H1 (cell line): Measurements from ENCODE around the gene CBLL2. TPM values are rescaled to one million over a fixed set of nuclear protein-coding genes. Genes with fewer than 3 reads are reported as not detected.

Experiments used
- CTCF ChIA-PET: fragments of 300-600 bp; sonication (Branson Sonifier 250); formaldehyde crosslinking; loops from one replicate; lab custom pipeline; 2021; ENCODE audit not compliant: partially characterized antibody; lab: Charles Lee
- POLR2A ChIA-PET: fragments of 300-600 bp; sonication (Branson Sonifier 250); formaldehyde crosslinking; loops from one replicate; lab custom pipeline; 2021; ENCODE audit warnings: inconsistent platforms; ENCODE audit not compliant: partially characterized antibody; lab: Charles Lee
- DNase-seq, 2 experiments: peaks; one replicate each; pipeline versions ENCODE4 v3.0.0 to v3.0.0-alpha.2; 2010 to 2022; ENCODE audit warnings: low spot score in 2 of 2, low read depth in 1 of 2, mixed read lengths in 1 of 2
- FAIRE-seq: peaks from 2 replicates; lab custom pipeline; 2011; peaks lifted over from hg19 to GRCh38; lab: Jason Lieb, UNC
- H2AFZ ChIP-seq: 2 replicates; pipeline ENCODE4 v1.8.1; 2012; ENCODE audit warnings: low read length, inconsistent platforms
- H2AK5ac ChIP-seq: 2 replicates; pipeline ENCODE4 v1.6.1; 2013; ENCODE audit warnings: low read depth, low read length
- H2BK120ac ChIP-seq: replicated peaks from 2 replicates; pipeline ENCODE3; 2013; ENCODE audit warnings: low read depth, low read length, inconsistent platforms
- H2BK12ac ChIP-seq: 2 replicates; pipeline ENCODE4 v1.6.1; 2013; ENCODE audit warnings: low read depth, low read length
- H2BK15ac ChIP-seq: 2 replicates; pipeline ENCODE4 v1.6.1; 2013; ENCODE audit warnings: low read length
- H2BK20ac ChIP-seq: 2 replicates; pipeline ENCODE4 v1.6.1; 2013; ENCODE audit warnings: low read length
- H2BK5ac ChIP-seq: 2 replicates; pipeline ENCODE4 v1.6.1; 2013; ENCODE audit warnings: low read depth, low read length
- H3K14ac ChIP-seq: 2 replicates; pipeline ENCODE4 v1.6.1; 2013; ENCODE audit warnings: inconsistent platforms; ENCODE audit not compliant: insufficient read length
- H3K18ac ChIP-seq: 2 replicates; pipeline ENCODE4 v1.6.1; 2013; ENCODE audit warnings: low read length; ENCODE audit errors: extremely low read depth
- H3K23ac ChIP-seq: 2 replicates; pipeline ENCODE4 v1.6.1; 2013; ENCODE audit warnings: inconsistent platforms; ENCODE audit not compliant: insufficient read length
- H3K23me2 ChIP-seq: 2 replicates; pipeline ENCODE4 v1.6.1; 2013; ENCODE audit warnings: low read depth, low read length
- H3K27ac ChIP-seq: 2 replicates; pipeline ENCODE4 v1.6.1; 2011; ENCODE audit warnings: low read depth, low read length, inconsistent platforms
- H3K27me3 ChIP-seq, 4 experiments: replicated peaks in 1 of 4; 1 replicate in 1 of 4; 2 replicates in 3 of 4; pipeline versions ENCODE4 v1.6.1 to v1.8.1; 2011 to 2013; ENCODE audit warnings: low read length in 3 of 4, mild to moderate bottlenecking in 3 of 4, inconsistent platforms in 2 of 4, mixed read lengths in 2 of 4, moderate library complexity in 1 of 4; ENCODE audit not compliant: control insufficient read depth in 3 of 4, insufficient read depth in 3 of 4; ENCODE audit errors: extremely low read depth in 1 of 4
- H3K36me3 ChIP-seq, 4 experiments: 2 replicates each; pipeline versions ENCODE4 v1.6.1 to v1.8.1; 2011 to 2013; ENCODE audit warnings: mild to moderate bottlenecking in 4 of 4, low read length in 3 of 4, moderate library complexity in 2 of 4, control low read depth in 1 of 4, inconsistent platforms in 1 of 4; ENCODE audit not compliant: insufficient read depth in 4 of 4, control insufficient read depth in 2 of 4
- H3K4ac ChIP-seq: replicated peaks from 2 replicates; pipeline ENCODE3; 2013; ENCODE audit warnings: low read length, low read depth, mixed read lengths, inconsistent platforms; ENCODE audit not compliant: insufficient read length
- H3K4me1 ChIP-seq, 4 experiments: replicated peaks in 1 of 4; 1 replicate in 1 of 4; 2 replicates in 3 of 4; pipeline versions ENCODE4 v1.6.1 to v1.8.1; 2011 to 2013; ENCODE audit warnings: low read length in 3 of 4, inconsistent platforms in 2 of 4, mixed read lengths in 1 of 4; ENCODE audit not compliant: insufficient read depth in 4 of 4, control insufficient read depth in 3 of 4
- H3K4me2 ChIP-seq, 2 experiments: 2 replicates each; pipeline versions ENCODE4 v1.6.1 to v1.8.1; 2011 to 2013; ENCODE audit warnings: low read depth in 2 of 2, low read length in 2 of 2, control low read depth in 1 of 2, inconsistent platforms in 1 of 2, mild to moderate bottlenecking in 1 of 2; ENCODE audit not compliant: insufficient read depth in 1 of 2
- H3K4me3 ChIP-seq, 4 experiments: fragments of 200-600, 300-600 bp in 1 of 4; sonication (generic), shearing (Covaris generic), sonication (Bioruptor Twin) in 1 of 4; 2 replicates each; pipeline versions ENCODE4 v1.5.1 to v1.8.1; 2011 to 2016; ENCODE audit warnings: low read length in 4 of 4, low read depth in 3 of 4, control low read depth in 2 of 4, inconsistent platforms in 2 of 4, mild to moderate bottlenecking in 2 of 4, mixed read lengths in 1 of 4, moderate library complexity in 1 of 4; ENCODE audit not compliant: insufficient read depth in 2 of 4; ENCODE audit errors: extremely low read depth in 1 of 4
- H3K56ac ChIP-seq: replicated peaks from 2 replicates; pipeline ENCODE3; 2013; ENCODE audit warnings: low read depth, mild to moderate bottlenecking, mixed read lengths, low read length, inconsistent platforms; ENCODE audit not compliant: insufficient read length
- H3K79me1 ChIP-seq: 2 replicates; pipeline ENCODE4 v1.6.1; 2013; ENCODE audit warnings: low read depth, low read length, control low read depth
- H3K79me2 ChIP-seq, 2 experiments: 2 replicates each; pipeline versions ENCODE4 v1.6.1 to v1.8.1; 2012 to 2013; ENCODE audit warnings: low read length in 2 of 2, mild to moderate bottlenecking in 2 of 2, inconsistent platforms in 1 of 2; ENCODE audit not compliant: insufficient read depth in 2 of 2, control insufficient read depth in 1 of 2
- H3K9ac ChIP-seq, 4 experiments: replicated peaks in 1 of 4; 1 replicate in 1 of 4; 2 replicates in 3 of 4; pipeline versions ENCODE4 v1.6.1 to v1.8.1; 2011 to 2013; ENCODE audit warnings: low read depth in 3 of 4, low read length in 3 of 4, control low read depth in 2 of 4, mild to moderate bottlenecking in 2 of 4, moderate library complexity in 2 of 4, inconsistent platforms in 1 of 4; ENCODE audit errors: extremely low read depth in 1 of 4
- H3K9me3 ChIP-seq, 2 experiments: 2 replicates each; pipeline versions ENCODE4 v1.6.1 to v1.8.1; 2012 to 2013; ENCODE audit warnings: mild to moderate bottlenecking in 2 of 2, moderate library complexity in 2 of 2, control low read depth in 1 of 2, inconsistent platforms in 1 of 2, low read depth in 1 of 2, low read length in 1 of 2, mixed read lengths in 1 of 2; ENCODE audit not compliant: insufficient read depth in 2 of 2
- H4K20me1 ChIP-seq, 2 experiments: replicated peaks in 1 of 2; 2 replicates each; pipeline versions ENCODE3 to v1.8.1; 2011 to 2013; ENCODE audit warnings: inconsistent platforms in 2 of 2, low read length in 2 of 2, mild to moderate bottlenecking in 1 of 2; ENCODE audit not compliant: insufficient read depth in 2 of 2, control insufficient read depth in 1 of 2
- H4K5ac ChIP-seq: 2 replicates; pipeline ENCODE4 v1.6.1; 2013; ENCODE audit warnings: low read length, low read depth, mixed read lengths, inconsistent platforms; ENCODE audit not compliant: insufficient read length
- H4K8ac ChIP-seq: 2 replicates; pipeline ENCODE4 v1.8.0; 2013; ENCODE audit warnings: mild to moderate bottlenecking, moderate library complexity, low read length, inconsistent platforms; ENCODE audit not compliant: insufficient read depth; ENCODE audit errors: extremely low read depth
- H4K91ac ChIP-seq: replicated peaks from 2 replicates; pipeline ENCODE3; 2013; ENCODE audit warnings: low read length, mixed read lengths, inconsistent platforms; ENCODE audit not compliant: insufficient read length
- BCL11A ChIP-seq, 2 experiments: IDR thresholded peaks; one replicate each; pipeline ENCODE4 v1.6.1; 2011; ENCODE audit warnings: low read depth in 2 of 2, low read length in 2 of 2, mild to moderate bottlenecking in 2 of 2
- CBX5 ChIP-seq: fragments of 300-800, 300-1000 bp; sonication (generic); IDR thresholded peaks from 2 replicates; pipeline ENCODE4 v1.7.1; 2016; ENCODE audit warnings: antibody characterized with exemption, low read length, low read depth
- CTCF ChIP-seq, 3 experiments: IDR thresholded peaks; 1 replicate in 2 of 3; 2 replicates in 1 of 3; pipeline versions ENCODE4 v1.5.1 to v1.6.1; 2011; ENCODE audit warnings: low read length in 3 of 3, mild to moderate bottlenecking in 3 of 3, inconsistent platforms in 2 of 3, low read depth in 1 of 3, moderate library complexity in 1 of 3; ENCODE audit not compliant: insufficient read depth in 1 of 3; ENCODE audit errors: control extremely low read depth in 1 of 3
- GABPA ChIP-seq: IDR thresholded peaks from 2 replicates; pipeline ENCODE4 v1.6.1; 2011; ENCODE audit warnings: mild to moderate bottlenecking, low read length, moderate library complexity, borderline replicate concordance; ENCODE audit not compliant: insufficient read depth
- HDAC2 ChIP-seq, 2 experiments: fragments of 300-600 bp in 1 of 2; sonication (generic) in 1 of 2; IDR thresholded peaks; 2 replicates each; pipeline ENCODE4 v1.6.1; 2011 to 2012; ENCODE audit warnings: low read depth in 2 of 2, low read length in 2 of 2, mild to moderate bottlenecking in 2 of 2, moderate library complexity in 2 of 2, borderline replicate concordance in 1 of 2, inconsistent platforms in 1 of 2
- HDAC6 ChIP-seq: IDR thresholded peaks from one replicate; pipeline ENCODE4 v1.7.1; 2012; ENCODE audit warnings: low read depth, mild to moderate bottlenecking, inconsistent platforms, low read length, moderate library complexity
- JUND ChIP-seq: IDR thresholded peaks from 2 replicates; pipeline ENCODE4 v1.6.1; 2011; ENCODE audit warnings: mild to moderate bottlenecking, improper control_type of control experiment, low read length
- KDM5A ChIP-seq: fragments of 200-600 bp; IDR thresholded peaks from 2 replicates; pipeline ENCODE4 v1.7.1; 2012; ENCODE audit warnings: mild to moderate bottlenecking, low read length, inconsistent platforms, mixed read lengths
- NANOG ChIP-seq: IDR thresholded peaks from 2 replicates; pipeline ENCODE4 v1.6.1; 2011; ENCODE audit warnings: low read length, low read depth, mild to moderate bottlenecking, inconsistent platforms; ENCODE audit not compliant: insufficient read depth, poor library complexity, severe bottlenecking
- RBBP5 ChIP-seq: IDR thresholded peaks from 2 replicates; pipeline ENCODE4 v1.7.1; 2012; ENCODE audit warnings: low read depth, mild to moderate bottlenecking, inconsistent platforms, low read length, moderate library complexity, borderline replicate concordance
- SAP30 ChIP-seq: fragments of 300-600 bp; sonication (generic); IDR thresholded peaks from 2 replicates; pipeline ENCODE4 v1.7.1; 2012; ENCODE audit warnings: low read length, moderate library complexity, mild to moderate bottlenecking, inconsistent platforms; ENCODE audit not compliant: insufficient read depth, insufficient replicate concordance
- WGBS, 2 experiments: shearing (Covaris generic) in 1 of 2; methylation state at CpG; one replicate each; pipeline versions ENCODE4 v1.1.6 to v1.1.7; 2013 to 2015; ENCODE audit warnings: low lambda C conversion rate in 2 of 2, mixed read lengths in 2 of 2, inconsistent platforms in 1 of 2, low coverage in 1 of 2, missing lambda C conversion rate in 1 of 2; ENCODE audit not compliant: insufficient replicate concordance in 2 of 2, insufficient coverage in 1 of 2, insufficient read length in 1 of 2; ENCODE audit errors: extremely low coverage in 1 of 2, missing lambda C conversion rate in 1 of 2; 5-methylcytosine and 5-hydroxymethylcytosine counted together
- polyA plus RNA-seq, 7 experiments: library from polyadenylated mRNA; depleted of rRNA in 3 of 7; stranded (reverse) in 5 of 7; unstranded in 2 of 7; fragments of >200 nt in 5 of 7; fragments of 200-250 nt in 2 of 7; gene quantifications; 1 replicate in 5 of 7; 2 replicates in 1 of 7; 4 replicates in 1 of 7; pipeline versions ENCODE4 v1.2.1 to v1.2.3, GENCODE V29; 2011 to 2013; ENCODE audit warnings: missing spikeins in 2 of 7, mixed read lengths in 2 of 7
- total RNA-seq: library from RNA; stranded (reverse); fragmentation: NEBNext Ultra II Directional; extraction: Animal tissue kit (Norgen Biotek cat#: 25700); gene quantifications from 2 replicates; pipeline ENCODE4 v1.2.1, GENCODE V29; 2021

Gene CBLL2
- total and polyA plus RNA-seq, 2 of the 8 experiments (the other 6 are each of a cell fraction or from before 2014, with no cell fraction given), result not detected

- Histone ChIP-seq H3K36me3 (no peaks in the 10 kb centered on the region), H2BK15ac (no peak overlapping the region), H4K91ac (no peak overlapping the region), H3K14ac (no peak overlapping the region), H3K9ac (no peak overlapping the region), H2BK120ac (no peak overlapping the region), H3K27me3 (no peaks in the 10 kb centered on the region), H2BK12ac (no peak overlapping the region), H3K79me2 (no peaks in the 10 kb centered on the region), H2AK5ac (no peak overlapping the region), H3K4me1 (no peaks in the 10 kb centered on the region), H3K79me1 (no peaks in the 10 kb centered on the region), H3K4ac (no peak overlapping the region), H3K4me2 (no peak overlapping the region), H4K5ac (no peak overlapping the region), H4K8ac (no peak overlapping the region), H3K27ac (no peak overlapping the region), H3K23ac (no peak overlapping the region), H3K4me3 (no peak overlapping the region), H3K56ac (no peak overlapping the region), H3K9me3 (no peaks in the 10 kb centered on the region), H2BK5ac (no peak overlapping the region), H3K18ac (no peak overlapping the region), H2AFZ (no peak overlapping the region), H2BK20ac (no peak overlapping the region), H3K23me2 (no peaks in the 10 kb centered on the region), H4K20me1 (no peaks in the 10 kb centered on the region)
- whole genome bisulfite sequencing, 2 experiments, result 75% methylated on average over 1 of the region's 1 CpG; no CpG with 5 or more reads in 1 of the 2 experiments
- ChIA-PET CTCF (no interaction called here), POLR2A (no interaction called here)
- DNase-seq (no peak), FAIRE-seq (no peak)
- no peak for TF ChIP-seq GABPA
- no peak for TF ChIP-seq JUND
- TF ChIP-seq NANOG, result no peak
- no peak for TF ChIP-seq CTCF (IDR thresholded peaks at IDR 0.05; ENCODE audit: control extremely low read depth in 1 of 3, insufficient read depth in 1 of 3, low read depth in 1 of 3, low read length in 3 of 3)
- no peak for TF ChIP-seq HDAC6
- TF ChIP-seq BCL11A (IDR thresholded peaks at IDR 0.05; ENCODE audit: low read depth in 2 of 2, low read length in 2 of 2), result no peak
- TF ChIP-seq KDM5A, result no peak
- no peak for TF ChIP-seq CBX5
- no peak for TF ChIP-seq RBBP5
- TF ChIP-seq SAP30, result no peak
- TF ChIP-seq HDAC2 (IDR thresholded peaks at IDR 0.05; ENCODE audit: borderline replicate concordance in 1 of 2, low read depth in 2 of 2, low read length in 2 of 2), result no peak
Measured at GRCh38 chrX:22247169-22247568, 25.5 kb upstream of the CBLL2 start.
